COLO668 (cell line): ENCODE measurements around the gene UCN.
"Not testable (repeated sequence)": the region's sequence is repeated elsewhere in the genome, so short reads cannot be mapped to it uniquely, and the experiment has no call there.

Experiments used
- DNase-seq: peaks from one replicate; lab custom pipeline; 2025; ENCODE audit not compliant: unreplicated experiment; lab: John Stamatoyannopoulos, UW

UCN gene

GRCh38 chr2:27308359-27308881, at the start of gene UCN:
Gene UCN, minus strand, starts transcription at chr2:27308445. Its CDS starts 550 bp downstream, at chr2:27307895.
- DNase-seq = no peak

- peak; percentile 98 for DNase-seq
These were observed 48.3 kb upstream of the UCN start, which contains the start of gene GTF3C2 for GRCh38 chr2:27356382-27357181. Gene GTF3C2, minus strand, starts transcription at chr2:27356764. Its CDS starts 13,210 bp downstream, at chr2:27343554.

GRCh38 chr2:27356056-27356381, 47.8 kb upstream of the UCN start:
- DNase-seq = peak; percentile 71

- no peak for DNase-seq
These were observed 46.3 kb upstream of the UCN start for GRCh38 chr2:27354597-27354927.

GRCh38 chr2:27353762-27354596, 45.7 kb upstream of the UCN start:
- no peak for DNase-seq

GRCh38 chr2:27353386-27353761, 45.1 kb upstream of the UCN start:
- DNase-seq = not testable (repeated sequence)

- DNase-seq = no peak
These were observed 43.8 kb upstream of the UCN start for GRCh38 chr2:27351802-27352598.

GRCh38 chr2:27350106-27350693, 42.0 kb upstream of the UCN start:
- no peak for DNase-seq

- no peak for DNase-seq
These were observed 39.4 kb upstream of the UCN start for GRCh38 chr2:27347641-27348040.

- no peak for DNase-seq
These were observed 27.9 kb upstream of the UCN start for GRCh38 chr2:27336173-27336572.

- no peak for DNase-seq
These were observed 27.1 kb upstream of the UCN start for GRCh38 chr2:27335311-27335710.

GRCh38 chr2:27324720-27325119, 16.5 kb upstream of the UCN start:
- no peak for DNase-seq

GRCh38 chr2:27323596-27324285, 15.5 kb upstream of the UCN start:
- DNase-seq = no peak

GRCh38 chr2:27322766-27323595, 14.7 kb upstream of the UCN start, which contains the start of gene MPV17:
Gene MPV17, minus strand, starts transcription at chr2:27323097. Its CDS starts 580 bp downstream, at chr2:27322517.
- peak; percentile 92 for DNase-seq

GRCh38 chr2:27322301-27322765, 14.1 kb upstream of the UCN start:
- DNase-seq = peak; percentile 33

GRCh38 chr2:27320958-27321543, 12.8 kb upstream of the UCN start:
- peak; percentile 83 for DNase-seq

- not testable (repeated sequence) for DNase-seq
These were observed 11.6 kb upstream of the UCN start for GRCh38 chr2:27319839-27320238.

GRCh38 chr2:27316655-27317412, 8.6 kb upstream of the UCN start:
- DNase-seq = peak; percentile 88
